ENCODE data around the gene KRTAP5-11. TPM values are rescaled to one million over a fixed set of nuclear protein-coding genes. Genes with fewer than 3 reads are reported as not detected.
"Not testable (repeated sequence)": the region's sequence is repeated elsewhere in the genome, so short reads cannot be mapped to it uniquely, and the experiment has no call there.

The KRTAP5-11 gene
- total RNA-seq, 1 experiment from 2014 or later, result not detected

GRCh38 chr11:71556018-71556417, 26.7 kb downstream of the KRTAP5-11 start:
- no peak for DNase-seq (ENCODE audit: low read depth)

DNA sequence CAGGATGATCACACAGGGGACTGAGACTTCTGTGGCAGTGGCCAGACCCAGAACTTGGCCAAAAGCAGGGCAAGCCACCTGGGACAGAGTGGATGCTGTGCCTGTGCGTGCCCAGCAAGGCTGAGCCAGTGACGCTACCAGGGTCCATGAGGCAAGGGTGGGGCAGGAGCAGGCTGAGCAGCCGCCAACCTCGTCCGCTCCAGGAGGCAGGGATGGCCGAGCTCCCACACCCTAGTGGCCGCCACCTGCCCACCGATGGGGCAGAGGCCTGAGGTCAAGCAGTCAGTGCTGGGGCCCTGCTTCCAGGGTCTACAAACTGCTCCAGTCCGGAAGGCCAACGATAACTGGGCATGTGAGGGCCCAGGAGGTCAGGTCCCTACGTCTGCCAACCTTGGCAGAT, 27.2 kb downstream of the KRTAP5-11 start:
- DNase-seq (ENCODE audit: low read depth), result no peak

DNA sequence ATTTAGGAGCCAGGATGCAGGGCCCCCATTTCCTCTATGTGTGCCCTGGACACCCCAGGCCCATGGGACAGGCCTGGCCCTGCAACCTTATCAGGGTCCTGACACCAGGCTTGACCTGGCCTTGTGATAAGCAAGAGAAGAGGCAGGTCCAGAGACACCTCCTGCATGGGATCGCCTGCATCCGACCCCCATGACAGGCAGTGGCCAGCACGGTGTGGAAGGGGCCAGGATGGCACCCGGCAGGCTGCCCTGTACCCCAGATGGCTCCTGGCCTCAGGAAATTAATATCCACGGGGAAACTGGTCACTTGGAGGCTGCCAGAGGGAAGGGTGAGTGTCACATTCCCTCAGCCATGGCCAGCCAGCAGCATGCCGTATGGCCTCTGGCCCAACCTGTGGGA, 27.7 kb downstream of the KRTAP5-11 start:
- DNase-seq (ENCODE audit: low read depth), result no peak

DNA sequence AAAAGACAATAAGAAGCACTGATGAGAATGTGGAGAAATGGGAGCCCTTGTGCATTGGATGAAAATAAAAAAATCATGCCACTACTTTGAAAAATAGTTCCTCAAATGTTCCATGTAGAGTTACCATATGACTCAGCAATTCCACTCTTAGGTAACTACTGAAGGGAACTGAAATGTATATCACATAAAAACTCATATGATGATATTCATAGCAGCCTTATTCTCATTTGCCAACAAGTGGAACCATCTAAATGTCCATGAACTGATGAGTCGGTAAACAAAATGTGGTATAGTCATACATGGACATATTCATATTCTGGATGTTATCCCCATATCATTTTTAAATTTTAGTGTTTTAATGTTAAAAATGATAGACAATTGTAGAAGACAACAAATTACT, 31.0 kb downstream of the KRTAP5-11 start:
- no peak for DNase-seq (ENCODE audit: low read depth)

DNA sequence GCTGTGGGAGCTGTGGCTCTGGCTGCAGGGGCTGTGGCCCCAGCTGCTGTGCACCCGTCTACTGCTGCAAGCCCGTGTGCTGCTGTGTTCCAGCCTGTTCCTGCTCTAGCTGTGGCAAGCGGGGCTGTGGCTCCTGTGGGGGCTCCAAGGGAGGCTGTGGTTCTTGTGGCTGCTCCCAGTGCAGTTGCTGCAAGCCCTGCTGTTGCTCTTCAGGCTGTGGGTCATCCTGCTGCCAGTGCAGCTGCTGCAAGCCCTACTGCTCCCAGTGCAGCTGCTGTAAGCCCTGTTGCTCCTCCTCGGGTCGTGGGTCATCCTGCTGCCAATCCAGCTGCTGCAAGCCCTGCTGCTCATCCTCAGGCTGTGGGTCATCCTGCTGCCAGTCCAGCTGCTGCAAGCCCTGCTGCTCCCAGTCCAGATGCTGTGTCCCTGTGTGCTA, 33.9 kb downstream of the KRTAP5-11 start:
- peak; percentile 18 for DNase-seq (ENCODE audit: low read depth)

- DNase-seq (ENCODE audit: low read depth), result no peak
Observed at GRCh38 chr11:71548120-71548519, 34.6 kb downstream of the KRTAP5-11 start, which contains the start of gene KRTAP5-9. Gene KRTAP5-9 (plus strand): TSS chr11:71548420. CDS start chr11:71548658, 238 bp downstream.

DNA sequence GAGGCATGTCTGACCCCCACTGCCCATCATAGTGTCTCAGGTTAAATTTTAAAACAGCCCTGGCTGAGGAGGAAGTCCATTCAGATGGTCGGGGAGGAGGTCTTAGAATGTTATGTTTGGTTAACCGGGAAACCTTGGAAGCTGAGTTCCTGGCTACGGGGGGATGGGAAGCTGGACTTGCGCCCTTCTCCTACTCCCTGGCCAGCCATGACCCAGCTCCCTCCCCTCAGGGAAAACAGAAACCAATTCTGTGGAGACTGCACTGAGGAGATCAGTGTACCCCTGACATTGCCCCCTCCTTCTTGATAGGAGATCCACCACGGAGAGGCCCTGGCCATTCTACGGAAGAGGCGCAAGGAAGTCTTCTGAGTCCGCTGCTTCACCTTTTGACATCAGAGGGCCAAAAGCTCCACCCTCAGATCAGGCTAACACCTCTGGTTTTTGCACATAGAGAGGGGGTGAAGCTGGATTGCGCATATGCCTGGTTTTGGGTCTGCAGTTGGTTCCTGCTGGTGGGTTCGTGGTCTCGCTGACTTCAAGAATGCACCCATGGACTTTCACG, 37.2 kb downstream of the KRTAP5-11 start:
- DNase-seq (ENCODE audit: low read depth), result no peak

- no peak for DNase-seq (ENCODE audit: low read depth)
Observed at GRCh38 chr11:71544525-71545214, 38.0 kb downstream of the KRTAP5-11 start.

- DNase-seq (ENCODE audit: low read depth), result no peak
Observed at GRCh38 chr11:71543866-71544265, 38.8 kb downstream of the KRTAP5-11 start.

DNA sequence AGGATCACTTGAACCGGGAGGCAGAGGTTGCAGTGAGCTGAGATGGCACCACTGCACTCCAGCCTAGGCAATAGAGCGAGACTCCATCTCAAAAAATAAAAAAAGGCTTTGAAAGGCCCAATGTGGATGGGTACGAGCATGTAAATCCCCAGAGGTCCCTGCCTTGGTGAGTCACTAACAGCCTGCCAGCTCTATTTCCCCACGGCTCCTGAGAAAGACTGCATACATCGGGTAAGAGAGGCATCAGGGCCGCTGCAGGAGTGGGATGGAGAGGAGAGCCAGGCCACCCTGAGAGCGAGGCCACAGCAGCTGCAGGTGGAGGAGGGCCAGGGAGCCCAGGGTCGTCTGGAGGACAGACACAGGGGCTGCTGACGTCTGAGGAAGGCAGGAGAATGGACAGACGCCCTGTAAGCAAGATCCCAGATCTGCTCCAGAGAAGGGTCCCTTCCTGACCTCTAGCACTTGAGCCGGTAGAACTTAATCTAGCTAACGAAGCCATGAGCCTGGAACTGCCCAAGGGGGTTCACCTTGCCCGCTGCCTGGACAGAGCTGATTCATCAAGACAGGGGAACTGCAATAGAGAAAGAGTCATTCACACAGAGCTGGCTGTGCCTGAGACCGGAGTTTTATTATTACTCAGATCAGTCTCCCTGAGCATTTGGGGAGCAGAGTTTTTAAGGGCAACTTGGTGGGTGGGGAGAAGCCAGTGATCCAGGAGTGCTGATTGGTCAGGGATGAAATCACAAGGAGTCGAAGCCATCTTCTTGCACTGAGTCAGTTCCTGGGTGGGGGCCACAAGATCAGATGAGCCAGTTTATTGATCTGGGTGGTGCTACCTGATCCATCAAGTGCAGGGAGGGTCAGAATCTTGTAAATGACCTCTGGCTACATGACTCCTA, 39.5 kb downstream of the KRTAP5-11 start:
- peak; percentile 22 for DNase-seq (ENCODE audit: low read depth)

DNA sequence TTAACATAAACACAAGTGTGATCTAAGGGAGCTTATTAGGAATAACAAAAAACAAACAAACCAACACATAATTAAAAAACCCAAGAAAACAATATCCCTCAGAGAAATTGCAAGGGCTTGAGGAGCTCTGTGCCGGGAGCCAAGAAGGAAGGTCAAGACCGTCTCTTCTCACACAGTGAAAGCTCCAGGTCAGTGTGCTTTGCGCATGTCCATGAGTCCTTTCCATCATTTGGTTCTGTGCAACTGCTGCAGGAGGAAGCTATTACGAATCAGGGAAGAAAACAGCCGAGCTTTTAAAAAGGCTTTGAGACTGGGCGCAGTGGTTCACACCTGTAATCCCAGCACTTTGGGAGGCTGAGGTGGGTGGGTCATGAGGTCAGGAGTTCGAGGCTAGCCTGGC, 40.3 kb downstream of the KRTAP5-11 start:
- DNase-seq (ENCODE audit: low read depth), result no peak

DNA sequence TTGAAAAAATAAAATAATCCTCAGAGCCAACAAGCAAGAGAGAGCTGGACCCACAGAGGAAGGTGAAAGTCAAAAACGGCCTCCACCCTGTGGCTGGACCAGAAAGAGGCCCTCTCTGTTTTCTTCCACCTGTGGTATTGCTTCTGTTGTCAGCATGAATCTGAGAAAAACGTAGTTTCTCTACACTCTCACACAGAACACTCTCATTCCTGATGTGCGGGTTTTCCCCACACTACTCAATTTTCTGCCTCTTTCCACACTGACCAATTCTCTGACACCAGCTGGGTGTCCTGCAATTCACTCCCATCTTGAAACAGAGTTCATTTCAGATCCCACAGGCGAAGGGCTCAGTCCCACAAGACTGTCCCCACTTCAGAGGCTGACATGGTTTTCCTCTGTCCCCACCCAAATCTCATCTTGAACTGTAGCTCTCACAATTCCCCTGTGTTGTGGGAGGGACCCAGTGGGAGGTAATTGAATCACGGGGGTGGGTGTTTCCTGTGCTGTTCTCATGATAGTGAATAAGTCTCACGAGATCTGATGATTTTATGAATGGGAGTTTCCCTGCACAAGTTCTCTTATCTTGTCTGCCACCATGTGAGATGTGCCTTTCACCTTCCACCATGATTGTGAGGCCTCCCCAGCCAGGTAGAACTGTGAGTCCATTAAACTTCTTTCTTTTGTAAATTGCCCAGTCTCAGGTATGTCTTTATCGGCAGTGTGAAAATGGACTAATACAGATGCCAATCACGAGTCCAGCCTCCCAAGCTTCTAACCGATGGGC, 42.0 kb downstream of the KRTAP5-11 start:
- DNase-seq (ENCODE audit: low read depth), result not testable (repeated sequence)

DNA sequence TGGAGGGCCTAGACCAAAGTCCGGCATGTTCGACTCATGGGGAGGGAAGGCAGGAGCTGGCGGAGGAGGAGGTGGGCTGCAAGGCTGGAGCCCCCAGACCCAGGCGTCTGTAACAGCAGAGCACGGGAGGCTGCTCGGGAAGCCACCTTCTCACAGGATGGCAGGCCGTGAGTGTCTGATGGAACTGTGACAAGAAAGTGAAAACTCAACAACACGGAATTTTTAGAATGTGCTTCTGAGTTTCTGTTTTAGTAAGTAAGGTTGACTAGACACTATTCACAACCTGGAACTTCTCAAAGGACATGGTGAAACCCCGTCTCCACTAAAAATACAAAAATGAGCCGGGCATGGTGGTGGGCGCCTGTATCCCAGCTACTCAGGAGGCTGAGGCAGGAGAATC, 42.7 kb downstream of the KRTAP5-11 start:
- not testable (repeated sequence) for DNase-seq (ENCODE audit: low read depth)

DNA sequence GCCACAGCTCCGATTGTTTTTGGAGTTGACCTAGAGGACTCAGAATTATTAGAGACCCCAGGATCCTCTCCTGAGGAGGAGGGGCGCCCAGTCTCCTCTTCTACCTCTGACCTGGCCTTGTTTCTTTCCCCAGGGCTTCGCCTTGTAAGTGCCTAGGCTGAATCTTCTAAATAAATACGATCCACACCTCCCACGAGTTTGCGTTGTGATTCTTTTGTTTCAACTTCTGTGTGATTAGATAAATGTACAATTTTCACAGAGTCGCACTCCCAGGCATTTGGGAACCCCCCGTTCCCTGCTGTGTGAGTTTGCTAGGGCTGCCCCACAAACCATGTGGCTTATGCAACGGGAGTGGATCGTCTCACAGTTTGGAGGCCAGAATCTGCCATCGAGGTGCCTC, 43.7 kb downstream of the KRTAP5-11 start:
- DNase-seq (ENCODE audit: low read depth), result no peak

DNA sequence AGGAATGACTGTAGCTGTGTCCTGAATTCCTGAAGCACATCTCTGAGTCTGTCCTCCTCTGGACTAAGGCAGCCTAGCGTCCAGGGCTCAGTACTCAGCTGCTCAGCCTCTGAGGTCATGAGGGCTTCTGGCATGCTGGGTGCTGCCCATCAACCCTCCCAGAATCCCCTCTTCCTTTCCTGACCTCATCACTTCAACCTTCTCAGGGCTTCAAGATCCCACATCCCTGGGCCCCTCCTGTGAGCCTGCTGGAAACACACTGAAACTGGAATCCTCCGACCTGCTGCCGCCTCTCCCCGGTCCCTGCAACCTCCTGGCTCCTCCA, 44.0 kb downstream of the KRTAP5-11 start:
- DNase-seq (ENCODE audit: low read depth), result no peak

- DNase-seq (ENCODE audit: low read depth), result peak; percentile 32
Observed at GRCh38 chr11:71537977-71538665, 44.6 kb downstream of the KRTAP5-11 start, which contains the start of gene KRTAP5-8. Gene KRTAP5-8 (plus strand): TSS chr11:71538025. CDS start chr11:71538056, 31 bp downstream.

DNA sequence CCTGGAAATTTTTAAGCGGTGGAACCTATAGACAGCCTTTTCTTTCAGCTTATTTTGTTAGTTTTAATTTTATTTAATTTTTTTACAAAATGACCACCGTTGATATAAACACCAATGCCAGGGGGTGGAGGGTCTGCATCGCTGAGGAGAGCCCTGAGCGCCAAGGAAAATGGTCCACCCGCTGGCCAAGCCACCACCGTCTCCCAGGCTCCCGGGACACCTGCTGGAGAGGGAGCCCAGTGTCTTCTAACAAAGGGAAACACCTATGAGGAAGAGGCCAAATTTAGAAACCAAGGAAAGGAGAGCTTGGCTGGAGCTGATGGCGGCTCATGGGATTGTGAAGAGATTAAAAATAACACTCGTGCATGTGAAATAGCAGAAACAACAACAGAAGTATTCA, 45.1 kb downstream of the KRTAP5-11 start:
- no peak for DNase-seq (ENCODE audit: low read depth)

DNA sequence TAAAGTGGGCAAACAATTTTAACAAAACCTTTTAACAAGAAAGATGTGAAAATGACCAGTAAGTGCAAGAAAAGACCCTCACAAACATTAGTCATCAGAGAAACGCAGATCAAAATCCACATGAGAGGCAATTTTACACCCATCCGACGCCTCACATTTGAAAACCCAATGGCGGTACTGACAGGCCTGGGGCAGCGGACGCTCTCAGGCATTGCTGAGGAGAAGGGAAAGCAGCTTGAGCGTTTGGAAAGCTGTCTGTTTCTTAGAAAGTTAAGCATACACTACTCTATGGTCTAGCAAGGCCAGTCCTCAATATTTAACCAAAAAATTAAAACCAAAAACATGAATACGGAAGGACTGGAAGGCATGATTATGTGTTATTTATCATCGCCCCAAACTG, 46.9 kb downstream of the KRTAP5-11 start:
- DNase-seq (ENCODE audit: low read depth), result no peak

DNA sequence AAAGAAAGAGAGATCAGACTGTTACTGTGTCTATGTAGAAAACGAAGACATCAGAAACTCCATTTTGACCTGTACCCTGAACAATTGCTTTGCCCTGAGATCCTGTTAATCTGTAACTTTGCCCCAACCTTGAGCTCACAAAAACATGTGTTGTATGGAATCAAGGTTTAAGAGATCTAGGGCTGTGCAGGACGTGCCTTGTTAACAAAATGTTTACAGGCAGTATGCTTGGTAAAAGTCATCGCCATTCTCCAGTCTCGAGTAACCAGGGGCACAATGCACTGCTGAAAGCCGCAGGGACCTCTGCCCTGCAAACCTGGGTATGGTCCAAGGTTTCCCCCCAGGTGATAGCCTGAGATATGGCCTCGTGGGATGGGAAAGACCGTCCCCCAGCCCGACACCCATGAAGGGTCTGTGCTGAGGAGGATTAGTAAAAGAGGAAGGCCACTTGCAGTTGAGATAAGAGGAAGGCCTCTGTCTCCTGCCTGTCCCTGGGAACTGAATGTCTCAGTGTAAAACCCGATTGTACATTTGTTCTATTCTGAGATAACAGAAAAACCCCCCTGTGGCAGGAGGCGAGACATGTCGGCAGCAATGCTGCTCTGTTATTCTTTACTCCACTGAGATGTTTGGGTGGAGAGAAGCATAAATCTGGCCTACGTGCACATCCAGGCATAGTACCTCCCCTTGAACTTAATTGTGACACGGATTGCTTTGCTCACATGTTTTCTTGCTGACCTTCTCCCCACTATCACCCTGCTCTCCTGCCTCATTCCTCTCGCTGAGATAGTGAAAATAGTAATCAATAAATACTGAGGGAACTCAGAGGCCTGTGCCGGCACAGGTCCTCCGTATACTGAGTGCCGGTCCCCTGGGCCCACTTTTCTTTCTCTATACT, 47.7 kb downstream of the KRTAP5-11 start:
- not testable (repeated sequence) for DNase-seq (ENCODE audit: low read depth)
